Adrenal gland (tissue), 5 donors: ENCODE measurements around the gene MACROD2.

ENCODE experiments used
- CTCF ChIP-seq, 6 experiments: fragments of 450-650 bp in 4 of 6; fragments of 200-600 bp in 2 of 6; sonication (generic) in 1 of 6; IDR thresholded peaks; 1 replicate in 5 of 6; 2 replicates in 1 of 6; pipeline versions ENCODE4 v1.5.1 to v1.8.0; 2016 to 2021; ENCODE audit warnings: antibody characterized with exemption in 6 of 6, mild to moderate bottlenecking in 2 of 6, moderate library complexity in 1 of 6
- POLR2A ChIP-seq, 2 donors: fragments of 450-650 bp; IDR thresholded peaks; one replicate each; pipeline ENCODE4 v1.6.1; 2017; ENCODE audit warnings: antibody characterized with exemption in 2 of 2, mild to moderate bottlenecking in 2 of 2, moderate library complexity in 1 of 2
- donor health status: DM: no; HTN: no; CAD: no.

GRCh38 chr20:14193885-14194284 lies 198.6 kb downstream of the MACROD2 start:
- TF ChIP-seq CTCF (IDR thresholded peaks at IDR 0.05) (no peak), POLR2A (IDR thresholded peaks at IDR 0.05) (no peak)
